Embryonic facial prominence (tissue), 1 donor: Measurements from ENCODE around the gene RPP30.
"Not testable (repeated sequence)": the region's sequence is repeated elsewhere in the genome, so short reads cannot be mapped to it uniquely, and the experiment has no call there.

ENCODE experiments used
- DNase-seq: peaks from one replicate; pipeline ENCODE4 v3.0.0-alpha.2; 2016; ENCODE audit errors: extremely low spot score

The RPP30 gene

GRCh38 chr10:90917238-90917967, 45.6 kb downstream of the RPP30 start:
- no peak for DNase-seq

GRCh38 chr10:90917968-90918318, 46.2 kb downstream of the RPP30 start:
- DNase-seq: no peak

- no peak for DNase-seq
Measured at GRCh38 chr10:90919683-90920574, 48.2 kb downstream of the RPP30 start.

- DNase-seq: no peak
Measured at GRCh38 chr10:90920986-90921666, 49.4 kb downstream of the RPP30 start, which contains the start of gene ANKRD1. TSS of gene ANKRD1 (minus strand) at chr10:90921087. CDS start at chr10:90921027, 60 bp downstream.

GRCh38 chr10:90921906-90922305, 50.1 kb downstream of the RPP30 start:
- DNase-seq: no peak

- DNase-seq: no peak
Measured at GRCh38 chr10:90923111-90923731, 51.4 kb downstream of the RPP30 start.

- DNase-seq: no peak
Measured at GRCh38 chr10:90924552-90924951, 52.8 kb downstream of the RPP30 start.

- no peak for DNase-seq
Measured at GRCh38 chr10:90925079-90926029, 53.6 kb downstream of the RPP30 start.

GRCh38 chr10:90927293-90927692, 55.5 kb downstream of the RPP30 start:
- no peak for DNase-seq

GRCh38 chr10:90929179-90929578, 57.4 kb downstream of the RPP30 start:
- no peak for DNase-seq

- DNase-seq: peak; percentile 37
Measured at GRCh38 chr10:90930070-90930837, 58.5 kb downstream of the RPP30 start.

- peak; percentile 52 for DNase-seq
Measured at GRCh38 chr10:90930971-90931871, 59.4 kb downstream of the RPP30 start.

- DNase-seq: no peak
Measured at GRCh38 chr10:90935581-90936275, 64.0 kb downstream of the RPP30 start.

- DNase-seq: no peak
Measured at GRCh38 chr10:90936276-90936659, 64.5 kb downstream of the RPP30 start.

GRCh38 chr10:90937645-90938258, 66.0 kb downstream of the RPP30 start:
- DNase-seq: no peak

GRCh38 chr10:90939116-90939515, 67.3 kb downstream of the RPP30 start:
- no peak for DNase-seq

GRCh38 chr10:90939648-90940047, 67.9 kb downstream of the RPP30 start:
- DNase-seq: no peak

GRCh38 chr10:90942980-90943379, 71.2 kb downstream of the RPP30 start:
- not testable (repeated sequence) for DNase-seq
